GM18909 (cell line): ENCODE measurements around the gene METTL13.

Experiments used
- ATAC-seq: cut with Tn5 transposase; IDR thresholded peaks from one replicate; pipeline ENCODE4 v1.9.1; 2021; ENCODE audit warnings: mild to moderate bottlenecking; ENCODE audit not compliant: unreplicated experiment, poor library complexity

METTL13 gene

DNA sequence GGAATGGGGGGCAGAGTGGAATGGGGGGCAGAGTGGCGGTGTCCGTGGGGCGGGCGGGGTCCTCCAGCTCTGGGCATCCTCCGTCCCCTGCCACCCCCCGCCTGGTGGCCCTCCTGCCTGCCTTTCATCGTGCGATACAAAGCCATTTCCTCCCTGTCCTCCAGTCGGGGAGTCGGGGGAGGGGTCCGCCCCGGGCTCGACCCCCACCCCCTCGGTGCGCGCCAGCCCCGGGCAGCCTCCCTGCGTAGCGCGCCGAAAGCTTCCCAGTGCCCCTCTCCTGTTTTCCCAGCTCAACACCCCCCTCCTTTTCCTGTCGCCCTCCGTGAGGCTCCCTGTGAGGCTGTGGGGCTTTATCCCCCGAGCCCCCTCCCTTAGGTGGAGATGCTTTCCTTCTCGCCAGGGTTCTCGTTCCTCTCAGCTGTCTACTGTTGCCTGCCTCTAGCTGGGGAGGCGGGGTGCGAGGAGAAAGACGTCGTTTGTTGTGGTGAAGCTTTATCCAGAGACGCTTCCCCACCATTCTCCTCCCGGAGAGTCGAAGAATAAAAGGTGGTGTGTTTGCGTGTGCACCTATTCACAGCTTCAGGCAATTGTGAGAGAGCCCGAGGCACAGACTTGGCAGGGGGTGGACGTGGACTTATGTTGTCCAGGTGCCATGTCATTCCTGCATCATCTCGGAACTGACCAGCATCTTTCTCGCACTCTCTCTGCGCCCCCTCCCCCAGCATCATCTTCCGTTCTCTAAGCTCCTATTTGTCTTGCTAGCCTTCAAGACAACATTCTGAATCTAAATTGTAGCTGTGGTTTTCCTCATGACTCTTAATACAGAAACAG lies 60.7 kb downstream of the METTL13 start:
- ATAC-seq = no peak

DNA sequence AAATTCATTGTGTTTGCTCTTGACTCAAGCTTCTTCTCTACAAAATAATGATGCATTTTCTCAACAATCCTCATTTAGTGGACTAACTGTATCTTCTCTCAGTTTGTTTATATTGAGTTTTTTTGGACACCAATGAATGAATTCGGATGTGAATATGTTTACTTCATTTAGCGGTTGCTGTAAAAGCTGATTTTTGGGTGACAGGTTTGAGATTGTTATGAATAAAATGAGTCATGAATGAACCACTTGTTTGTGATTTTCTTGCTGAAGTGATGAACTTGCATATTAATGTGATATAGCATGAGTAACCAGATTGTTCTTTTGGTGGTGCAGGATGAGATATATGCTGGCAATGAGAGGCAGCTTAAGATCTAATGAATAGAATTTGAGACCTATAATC lies 62.9 kb downstream of the METTL13 start:
- no peak for ATAC-seq

DNA sequence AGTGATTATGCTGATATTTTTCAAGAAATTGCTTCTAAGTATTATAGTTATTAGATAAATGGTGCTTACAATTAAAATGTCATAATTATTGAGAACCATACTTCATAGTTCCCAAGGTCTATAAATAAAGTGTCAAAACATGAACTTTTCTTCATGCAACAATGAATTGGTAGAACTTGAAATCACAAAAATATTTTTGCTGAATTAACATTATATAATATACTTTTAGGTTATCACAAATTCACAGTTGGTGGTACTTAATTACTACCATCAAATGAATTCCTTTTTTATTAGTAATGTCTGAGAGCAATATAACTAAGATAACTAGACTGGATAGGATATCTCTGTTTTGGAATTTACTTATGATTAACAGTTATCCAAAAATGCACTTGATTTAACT lies 64.5 kb downstream of the METTL13 start:
- no peak for ATAC-seq
